GM19238 (cell line): ENCODE data around the gene ATP13A2.
"Not testable (repeated sequence)": the region's sequence is repeated elsewhere in the genome, so short reads cannot be mapped to it uniquely, and the experiment has no call there.

ENCODE experiments used
- DNase-seq: peaks from one replicate; pipeline ENCODE4 v3.0.0; 2011; ENCODE audit warnings: low spot score; ENCODE audit not compliant: insufficient read length

Gene ATP13A2

GRCh38 chr1:16960560-16961296, 51.0 kb downstream of the ATP13A2 start:
- DNase-seq: peak; percentile 81

- DNase-seq: no peak
These were observed 53.3 kb downstream of the ATP13A2 start for GRCh38 chr1:16958475-16958874.

- no peak for DNase-seq
These were observed 54.0 kb downstream of the ATP13A2 start for GRCh38 chr1:16957731-16958130.

GRCh38 chr1:16956775-16957174, 55.0 kb downstream of the ATP13A2 start:
- DNase-seq: no peak

GRCh38 chr1:16955186-16955585, 56.5 kb downstream of the ATP13A2 start:
- no peak for DNase-seq

GRCh38 chr1:16954579-16954978, 57.1 kb downstream of the ATP13A2 start:
- DNase-seq: no peak

- not testable (repeated sequence) for DNase-seq
These were observed 59.4 kb downstream of the ATP13A2 start for GRCh38 chr1:16952376-16952775.

GRCh38 chr1:16949026-16949425, 62.7 kb downstream of the ATP13A2 start:
- not testable (repeated sequence) for DNase-seq

GRCh38 chr1:16948282-16948891, 63.3 kb downstream of the ATP13A2 start:
- not testable (repeated sequence) for DNase-seq

GRCh38 chr1:16946646-16947045, 65.1 kb downstream of the ATP13A2 start:
- no peak for DNase-seq

GRCh38 chr1:16946185-16946584, 65.5 kb downstream of the ATP13A2 start:
- DNase-seq: not testable (repeated sequence)

- not testable (repeated sequence) for DNase-seq
These were observed 66.2 kb downstream of the ATP13A2 start for GRCh38 chr1:16945512-16945911.

- DNase-seq: no peak
These were observed 67.7 kb downstream of the ATP13A2 start for GRCh38 chr1:16944038-16944437.

GRCh38 chr1:16939386-16940180, 72.1 kb downstream of the ATP13A2 start:
- not testable (repeated sequence) for DNase-seq

- DNase-seq: no peak
These were observed 73.1 kb downstream of the ATP13A2 start for GRCh38 chr1:16938351-16939321.

GRCh38 chr1:16936580-16936979, 75.1 kb downstream of the ATP13A2 start:
- DNase-seq: not testable (repeated sequence)
